Right forelimb (tissue), 1 donor: Measurements from ENCODE around the gene SRCAP.

Experiments
- DNase-seq: peaks from one replicate; pipeline ENCODE4 v3.0.0-alpha.2; 2018

SRCAP gene

DNA sequence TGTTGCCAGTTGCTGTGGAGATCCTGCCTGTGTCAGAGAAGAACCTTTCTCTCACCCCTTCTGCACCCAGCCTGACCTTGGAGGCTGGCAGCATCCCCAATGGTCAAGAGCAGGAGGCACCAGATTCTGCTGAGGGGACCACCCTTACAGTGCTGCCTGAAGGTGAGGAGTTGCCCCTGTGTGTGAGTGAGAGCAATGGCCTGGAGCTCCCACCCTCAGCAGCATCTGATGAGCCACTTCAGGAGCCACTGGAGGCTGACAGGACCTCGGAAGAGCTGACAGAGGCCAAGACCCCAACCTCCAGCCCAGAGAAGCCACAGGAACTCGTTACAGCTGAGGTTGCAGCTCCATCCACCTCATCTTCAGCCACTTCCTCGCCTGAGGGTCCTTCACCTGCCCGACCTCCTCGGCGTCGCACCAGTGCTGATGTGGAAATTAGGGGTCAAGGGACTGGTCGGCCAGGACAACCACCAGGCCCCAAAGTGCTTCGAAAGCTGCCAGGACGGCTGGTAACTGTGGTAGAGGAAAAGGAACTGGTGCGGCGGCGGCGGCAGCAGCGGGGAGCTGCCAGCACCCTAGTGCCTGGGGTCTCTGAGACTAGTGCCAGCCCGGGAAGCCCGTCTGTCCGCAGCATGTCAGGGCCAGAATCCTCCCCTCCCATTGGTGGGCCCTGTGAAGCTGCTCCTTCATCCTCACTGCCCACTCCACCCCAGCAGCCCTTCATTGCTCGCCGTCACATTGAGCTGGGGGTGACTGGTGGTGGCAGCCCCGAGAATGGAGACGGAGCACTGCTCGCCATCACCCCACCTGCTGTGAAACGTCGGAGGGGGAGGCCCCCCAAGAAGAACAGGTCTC, 39.0 kb downstream of the SRCAP start:
- no peak for DNase-seq

GRCh38 chr16:30738984-30739951, 40.3 kb downstream of the SRCAP start:
- DNase-seq: no peak

- no peak for DNase-seq
Observed at GRCh38 chr16:30740364-30741251, 41.6 kb downstream of the SRCAP start.

GRCh38 chr16:30741461-30741914, 42.5 kb downstream of the SRCAP start:
- DNase-seq: no peak

DNA sequence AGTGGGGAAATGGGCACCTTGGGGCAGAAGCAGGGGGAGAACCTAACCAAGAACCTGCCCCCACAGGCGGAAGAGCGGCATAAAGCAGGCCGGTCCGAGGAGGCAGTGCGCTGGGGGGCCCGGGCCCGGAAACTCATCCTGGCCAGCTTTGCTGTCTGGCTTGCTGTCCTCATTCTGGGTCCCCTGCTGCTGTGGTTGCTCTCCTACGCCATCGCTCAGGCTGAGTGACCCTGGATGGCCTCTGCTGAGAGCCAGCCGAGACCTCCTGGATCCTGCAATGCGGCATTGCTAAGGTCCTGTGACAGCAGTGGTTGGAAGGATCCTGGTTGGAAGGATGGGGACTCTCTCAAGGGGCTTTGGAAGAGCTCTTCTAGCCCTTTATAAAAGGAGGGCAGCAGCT, 44.7 kb downstream of the SRCAP start:
- no peak for DNase-seq

DNA sequence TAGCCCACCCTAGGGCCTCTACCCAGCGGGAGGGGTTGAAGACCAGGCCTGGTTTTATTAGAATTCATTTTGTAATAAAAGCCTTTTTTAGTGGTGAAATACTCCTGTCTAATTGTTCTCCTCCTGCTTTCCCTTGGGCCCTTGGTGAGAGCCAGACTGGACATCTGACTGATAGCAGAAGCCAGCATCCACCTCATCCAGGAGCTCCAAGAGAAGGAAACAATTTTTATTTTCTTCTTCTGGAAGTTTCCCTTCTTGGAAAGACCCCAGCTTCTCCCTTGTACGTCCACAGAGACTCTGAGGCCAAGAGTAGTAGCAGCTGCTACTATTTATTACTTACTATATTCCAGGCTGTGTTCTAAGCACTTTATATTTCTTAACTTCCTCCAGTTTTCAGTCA, 45.2 kb downstream of the SRCAP start:
- DNase-seq: no peak

- DNase-seq: no peak
Observed at GRCh38 chr16:30745082-30745481, 46.1 kb downstream of the SRCAP start.

GRCh38 chr16:30746638-30747175, 47.7 kb downstream of the SRCAP start:
- no peak for DNase-seq

DNA sequence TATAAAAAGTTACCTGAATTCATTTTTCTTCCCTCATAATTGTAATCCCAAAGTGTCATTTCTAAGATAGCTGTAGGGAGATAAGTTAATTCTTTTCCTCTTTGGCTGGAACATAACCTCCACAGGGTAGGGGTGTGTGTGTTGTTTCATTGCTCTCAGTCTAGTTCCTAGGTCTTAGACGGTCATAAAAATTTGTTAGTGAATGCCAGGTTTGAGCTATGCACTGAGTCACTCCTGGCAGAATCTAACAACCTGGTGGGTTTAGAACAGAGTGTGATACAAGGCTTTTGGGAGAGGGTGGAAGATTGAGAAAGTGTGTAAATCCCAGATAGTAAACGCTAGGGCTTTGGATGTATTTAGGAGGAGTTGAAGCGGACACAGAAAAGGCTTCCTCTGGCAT, 48.4 kb downstream of the SRCAP start:
- DNase-seq: no peak

DNA sequence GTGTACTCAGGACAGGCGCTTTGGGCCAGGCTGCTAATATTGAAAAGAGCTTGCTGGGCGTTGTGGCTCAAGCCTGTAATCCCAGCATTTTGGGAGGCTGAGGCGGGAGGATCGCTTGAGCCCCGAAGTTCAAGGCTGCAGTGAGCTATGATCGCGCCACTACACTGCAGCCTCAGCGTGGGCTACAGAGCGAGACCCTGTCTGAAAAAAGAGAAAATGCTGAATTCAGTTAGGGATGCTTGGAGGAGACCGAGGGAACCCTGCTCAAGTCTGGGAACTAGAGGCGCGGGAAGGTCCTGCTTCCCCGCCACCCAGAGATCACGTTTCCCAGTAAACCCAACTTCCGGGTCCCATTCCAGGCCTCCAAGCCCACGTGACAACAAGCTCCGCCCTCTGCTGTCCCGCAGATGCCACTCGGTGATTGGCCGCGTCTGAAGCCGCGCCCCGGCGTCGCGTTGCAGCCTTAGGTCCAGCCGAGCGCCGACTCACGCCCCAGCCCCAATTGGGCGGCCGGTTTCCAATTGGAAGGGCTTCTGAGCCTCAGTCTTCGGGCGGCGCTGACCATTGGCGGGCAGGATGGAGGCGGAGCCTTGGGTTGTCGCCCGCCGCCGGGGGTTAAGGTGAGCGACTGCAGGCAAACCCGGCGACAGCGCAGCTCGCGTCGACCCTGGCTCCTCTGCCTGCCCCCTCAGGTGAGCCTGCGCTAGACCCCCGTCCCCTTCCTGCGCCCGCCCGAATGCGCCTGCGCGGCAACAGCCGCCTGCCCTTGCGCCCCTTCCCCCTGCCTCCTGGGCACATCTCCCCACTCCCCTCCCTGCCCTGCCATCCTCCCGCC, 49.0 kb downstream of the SRCAP start, which contains the start of gene PHKG2:
Gene PHKG2, plus strand, starts transcription at position 627 of the 835 bp plus-strand sequence. CDS start 396 bp downstream, outside the sequence.
- peak; percentile 99 for DNase-seq

GRCh38 chr16:30748634-30749445, 49.9 kb downstream of the SRCAP start:
- no peak for DNase-seq

DNA sequence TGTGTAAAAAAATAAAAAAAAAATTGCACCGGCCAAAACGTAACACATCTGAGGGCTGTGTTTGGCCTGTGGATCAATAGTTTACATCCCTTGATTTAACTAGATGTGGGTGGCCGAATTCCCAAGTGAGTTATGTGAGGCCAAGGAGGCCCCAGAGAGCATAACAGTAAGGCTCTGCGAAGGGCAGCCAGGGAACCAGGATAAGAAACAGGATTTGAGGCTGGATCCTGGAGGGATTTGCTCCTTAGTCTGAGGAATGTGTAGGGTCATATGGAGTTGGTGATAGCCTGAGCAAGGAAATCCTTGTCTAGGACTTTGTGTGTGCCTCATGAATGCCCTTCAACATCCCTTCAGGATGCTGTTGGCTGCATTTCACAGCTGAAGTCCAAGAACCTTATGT, 51.2 kb downstream of the SRCAP start:
- DNase-seq: no peak

DNA sequence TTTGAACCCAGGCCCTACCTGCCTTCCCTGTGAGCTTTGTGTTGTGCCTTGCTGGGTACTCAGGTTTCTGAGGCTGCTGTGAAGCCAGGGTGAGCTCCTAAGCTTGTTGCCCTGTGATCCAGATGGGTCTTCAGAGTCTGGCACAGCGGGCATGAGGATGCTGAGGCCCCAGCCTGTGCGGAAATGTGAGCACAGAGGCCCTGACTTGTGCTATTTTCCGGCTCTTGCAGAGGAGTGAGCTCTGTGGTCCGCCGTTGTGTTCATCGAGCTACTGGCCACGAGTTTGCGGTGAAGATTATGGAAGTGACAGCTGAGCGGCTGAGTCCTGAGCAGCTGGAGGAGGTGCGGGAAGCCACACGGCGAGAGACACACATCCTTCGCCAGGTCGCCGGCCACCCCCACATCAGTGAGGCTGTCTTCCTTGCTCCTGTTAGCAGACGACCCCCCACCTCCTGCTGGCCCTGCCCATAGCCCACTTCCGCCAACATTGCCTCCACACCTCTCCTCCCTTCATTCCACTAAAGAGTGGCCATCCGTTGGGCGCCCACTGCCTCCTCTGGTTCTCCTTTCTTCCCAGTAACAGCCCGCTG, 52.0 kb downstream of the SRCAP start:
- DNase-seq: no peak

GRCh38 chr16:30753596-30753995, 54.6 kb downstream of the SRCAP start:
- no peak for DNase-seq

GRCh38 chr16:30755955-30756780, 57.2 kb downstream of the SRCAP start:
- DNase-seq: no peak

DNA sequence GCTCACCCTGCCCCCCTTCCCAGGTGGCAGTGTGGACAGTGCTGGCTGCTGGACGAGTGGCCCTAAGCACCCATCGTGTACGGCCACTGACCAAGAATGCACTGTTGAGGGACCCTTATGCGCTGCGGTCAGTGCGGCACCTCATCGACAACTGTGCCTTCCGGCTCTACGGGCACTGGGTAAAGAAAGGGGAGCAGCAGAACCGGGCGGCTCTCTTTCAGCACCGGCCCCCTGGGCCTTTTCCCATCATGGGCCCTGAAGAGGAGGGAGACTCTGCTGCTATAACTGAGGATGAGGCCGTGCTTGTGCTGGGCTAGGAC, 57.8 kb downstream of the SRCAP start:
- no peak for DNase-seq

GRCh38 chr16:30757316-30757715, 58.3 kb downstream of the SRCAP start:
- no peak for DNase-seq

DNA sequence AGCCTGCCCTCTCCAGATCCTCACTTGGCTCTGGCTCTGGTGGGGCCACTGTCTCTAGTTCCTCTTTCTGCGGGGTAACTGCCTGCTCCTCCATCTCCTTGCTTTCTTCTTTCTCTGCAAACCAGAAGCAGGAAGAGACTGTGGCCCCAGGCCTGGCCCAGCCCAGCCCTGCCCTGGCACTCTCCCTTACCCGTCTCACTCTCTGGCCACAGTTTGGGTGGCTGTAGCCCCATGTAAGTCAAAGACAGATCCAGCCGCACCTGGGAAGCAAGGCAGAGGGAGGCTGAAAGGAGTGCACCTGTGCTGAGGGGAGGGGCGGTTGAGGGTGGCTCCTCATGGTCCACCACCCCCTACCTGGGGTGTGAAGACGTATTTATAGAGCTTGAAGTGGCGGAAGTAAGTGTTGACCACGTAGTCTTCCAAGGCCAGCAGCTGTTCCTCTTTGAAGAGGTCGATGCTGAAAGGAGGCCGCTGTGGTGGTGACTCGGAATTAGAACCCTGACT, 60.1 kb downstream of the SRCAP start:
- no peak for DNase-seq

DNA sequence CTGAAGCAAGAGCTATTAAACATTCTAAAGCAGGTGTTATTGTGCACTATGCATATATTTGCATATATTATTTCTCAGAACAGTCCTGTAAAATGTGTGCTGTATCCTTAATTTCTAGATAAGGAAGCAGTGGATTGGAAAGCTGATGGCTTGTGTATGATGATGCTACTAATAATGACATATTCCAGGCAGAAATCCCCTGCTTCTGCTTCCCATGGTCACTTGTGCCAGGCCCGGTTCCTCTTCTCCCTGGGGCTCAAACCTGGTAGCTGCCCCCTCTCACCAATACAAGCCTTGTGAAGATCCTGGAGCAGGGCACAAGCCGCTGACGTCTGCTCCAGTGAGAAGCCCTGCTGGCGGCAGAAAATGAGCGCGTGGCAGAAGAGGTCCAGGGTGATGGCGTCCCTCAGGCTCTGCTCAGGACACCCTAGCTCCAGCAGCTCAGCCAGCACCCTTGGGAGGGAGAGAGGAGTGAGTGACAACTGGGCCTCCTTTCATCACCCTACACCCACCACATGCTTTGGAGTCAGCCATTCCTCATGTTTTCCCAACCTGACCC, 61.1 kb downstream of the SRCAP start:
- DNase-seq: no peak
